NT2/D1 (cell line): ENCODE measurements around the gene DENND4B.

Experiments
- SUZ12 ChIP-seq: IDR thresholded peaks from 2 replicates; pipeline ENCODE4 v1.6.1; 2011; ENCODE audit not compliant: insufficient read length, insufficient read depth; ENCODE audit errors: extremely low read depth
- YY1 ChIP-seq: IDR thresholded peaks from 2 replicates; pipeline ENCODE4 v1.6.1; 2011; ENCODE audit not compliant: insufficient read length, insufficient read depth

- TF ChIP-seq YY1 (no peak), SUZ12 (no peak)
Observed at GRCh38 chr1:153963850-153964331, 17.4 kb upstream of the DENND4B start.
